ENCODE data around the gene SLC22A14.
"Not testable (repeated sequence)": the region's sequence is repeated elsewhere in the genome, so short reads cannot be mapped to it uniquely, and the experiment has no call there.

Gene SLC22A14

DNA sequence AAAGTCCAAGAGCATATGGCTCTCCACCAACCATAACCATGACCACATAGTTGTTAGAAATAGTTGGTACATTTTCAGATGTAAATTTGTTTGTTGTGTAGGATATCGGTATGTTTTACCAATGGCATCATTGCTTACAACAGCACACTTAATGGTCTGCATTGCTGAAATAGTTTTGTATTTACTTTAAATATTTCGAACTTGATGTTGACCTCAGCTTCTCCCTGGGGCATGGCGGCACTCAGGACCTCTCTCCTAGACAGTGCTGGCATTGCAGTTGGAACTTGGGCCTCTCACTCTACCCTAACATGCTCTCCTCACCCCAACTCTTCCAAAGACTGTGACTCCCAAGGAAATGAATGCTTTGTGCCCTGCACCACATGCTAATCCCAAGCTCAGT is 11.5 kb upstream of the SLC22A14 start:
- DNase-seq (ENCODE audit: low read depth), result no peak

- no peak for DNase-seq (ENCODE audit: low read depth)
Observed at GRCh38 chr3:38271553-38271952, 10.5 kb upstream of the SLC22A14 start.

DNA sequence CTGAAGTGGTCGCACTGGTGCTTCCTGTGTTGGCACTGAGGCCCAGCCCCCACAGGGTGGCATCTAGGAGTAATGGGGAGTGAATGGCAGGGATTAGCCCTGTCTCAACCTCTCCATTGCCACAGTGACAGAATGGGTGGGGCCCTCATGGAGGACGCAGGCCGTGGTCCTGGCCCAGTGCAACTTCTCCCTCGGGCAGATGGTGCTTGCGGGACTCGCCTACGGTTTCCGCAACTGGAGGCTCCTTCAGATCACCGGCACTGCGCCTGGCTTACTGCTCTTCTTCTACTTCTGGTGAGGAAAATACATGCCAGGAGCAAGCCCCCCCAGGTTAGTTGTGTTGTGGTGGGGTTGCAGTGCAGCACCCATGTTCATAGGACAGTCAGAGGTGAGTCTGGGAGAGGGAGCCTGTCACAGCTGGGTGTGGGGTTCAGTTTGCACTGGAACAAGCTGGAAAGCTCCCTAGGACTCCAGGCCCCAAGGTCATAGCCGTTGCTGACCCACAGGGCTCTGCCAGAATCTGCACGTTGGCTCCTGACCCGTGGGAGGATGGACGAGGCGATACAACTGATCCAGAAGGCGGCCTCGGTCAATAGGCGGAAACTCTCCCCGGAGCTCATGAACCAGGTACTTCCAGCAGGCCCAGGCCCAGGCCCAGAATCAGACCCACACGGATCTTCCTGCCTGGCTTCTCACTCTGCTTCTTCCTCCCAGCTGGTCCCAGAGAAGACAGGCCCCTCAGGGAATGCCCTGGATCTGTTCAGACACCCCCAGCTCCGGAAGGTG is 7.0 kb upstream of the SLC22A14 start:
- DNase-seq (ENCODE audit: low read depth), result no peak

DNA sequence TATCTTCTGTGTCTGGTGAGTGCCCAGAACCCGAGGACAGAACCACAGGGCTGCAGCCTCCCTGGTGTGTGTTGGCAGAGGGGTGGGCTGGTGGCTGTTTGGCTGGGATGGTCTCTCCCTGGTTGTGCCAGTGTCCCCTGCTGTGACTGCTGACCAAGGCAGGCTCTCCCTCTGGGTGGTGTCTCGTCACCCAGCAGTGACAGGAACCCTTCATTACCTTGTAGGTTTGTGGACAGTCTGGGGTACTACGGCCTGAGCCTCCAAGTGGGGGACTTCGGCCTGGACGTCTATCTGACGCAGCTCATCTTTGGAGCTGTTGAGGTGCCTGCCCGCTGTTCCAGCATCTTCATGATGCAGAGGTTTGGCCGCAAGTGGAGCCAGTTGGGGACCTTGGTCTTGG is 6.4 kb upstream of the SLC22A14 start:
- DNase-seq (ENCODE audit: low read depth), result no peak

- DNase-seq (ENCODE audit: low read depth), result no peak
Observed at GRCh38 chr3:38276081-38276916, 5.8 kb upstream of the SLC22A14 start.

DNA sequence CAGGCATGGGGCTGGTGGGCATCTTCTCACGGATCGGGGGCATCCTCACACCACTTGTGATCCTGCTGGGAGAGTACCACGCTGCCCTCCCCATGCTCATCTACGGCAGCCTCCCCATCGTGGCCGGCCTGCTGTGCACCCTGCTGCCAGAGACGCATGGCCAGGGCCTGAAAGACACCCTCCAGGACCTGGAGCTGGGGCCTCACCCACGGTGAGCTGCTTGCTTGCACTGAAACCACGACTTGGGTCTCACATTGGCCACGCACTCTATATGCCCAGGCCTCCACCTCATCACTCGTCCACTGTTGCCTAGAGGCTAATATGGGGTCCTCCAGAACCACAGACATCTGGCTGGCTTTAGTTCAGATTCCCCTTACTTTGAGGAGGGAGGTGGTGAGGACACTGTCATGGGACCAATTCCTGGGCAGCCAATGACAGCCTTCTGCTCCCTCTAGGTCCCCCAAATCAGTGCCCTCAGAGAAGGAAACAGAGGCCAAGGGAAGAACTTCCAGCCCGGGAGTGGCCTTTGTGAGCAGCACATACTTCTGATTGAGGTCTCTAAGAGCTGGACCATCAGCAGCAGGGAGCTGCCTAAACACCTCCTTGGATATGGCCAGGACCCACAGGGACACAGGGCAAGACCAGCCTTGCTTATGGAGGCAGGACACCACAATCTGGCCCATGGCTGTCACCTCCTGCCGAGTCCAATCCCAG is 5.0 kb upstream of the SLC22A14 start:
- DNase-seq (ENCODE audit: low read depth), result no peak

- no peak for DNase-seq (ENCODE audit: low read depth)
Observed at GRCh38 chr3:38278841-38279240, 3.3 kb upstream of the SLC22A14 start.

DNA sequence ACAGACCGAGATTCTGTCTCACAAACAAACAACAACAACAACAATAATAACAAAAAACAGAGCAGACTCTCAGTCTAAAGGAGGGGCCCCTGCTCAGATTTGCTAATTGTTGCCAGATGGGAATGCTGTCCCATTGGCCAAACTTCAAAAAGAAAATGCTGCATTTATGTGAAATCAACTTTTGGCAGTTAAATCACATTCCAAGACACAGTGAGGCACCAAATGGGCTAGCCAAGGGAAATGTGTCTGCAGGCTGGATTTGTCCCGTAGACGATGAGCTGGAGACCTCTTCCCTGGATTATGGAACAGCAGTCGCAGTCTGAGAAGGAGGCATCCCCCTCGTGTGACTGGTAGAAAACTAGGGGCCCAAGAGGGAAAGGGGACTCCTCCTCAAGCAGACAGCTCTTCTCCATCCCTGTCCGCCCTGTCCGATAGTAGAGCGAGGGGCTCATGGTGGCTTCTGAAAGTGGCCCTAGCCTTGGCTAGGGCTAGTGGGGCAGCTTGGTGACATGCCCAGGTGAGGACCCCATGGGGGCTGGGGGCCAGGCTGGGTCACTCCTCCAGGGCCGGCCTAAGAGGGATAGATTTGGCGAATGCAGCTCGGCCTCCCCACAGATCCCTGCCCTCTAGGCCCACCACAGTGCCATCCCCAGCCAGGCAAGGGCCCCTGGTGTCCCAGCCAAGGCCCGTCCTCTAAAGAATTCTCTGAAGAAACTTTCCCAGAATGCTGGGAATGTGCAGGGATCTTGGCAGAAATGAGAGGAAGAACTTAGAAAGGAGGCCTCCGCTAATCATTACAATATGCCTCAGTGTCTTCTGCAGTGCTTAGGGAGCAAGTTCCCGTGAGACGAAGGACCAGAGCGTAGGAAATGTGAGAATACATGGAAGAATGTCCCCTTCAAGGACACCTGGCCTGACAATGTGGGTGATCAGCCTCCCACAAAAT is 2.0 kb downstream of the SLC22A14 start:
- no peak for DNase-seq (ENCODE audit: low read depth)

GRCh38 chr3:38284756-38285150 is 2.7 kb downstream of the SLC22A14 start:
- no peak for DNase-seq (ENCODE audit: low read depth)

GRCh38 chr3:38289286-38290217 is 7.5 kb downstream of the SLC22A14 start:
- not testable (repeated sequence) for DNase-seq (ENCODE audit: low read depth)

DNA sequence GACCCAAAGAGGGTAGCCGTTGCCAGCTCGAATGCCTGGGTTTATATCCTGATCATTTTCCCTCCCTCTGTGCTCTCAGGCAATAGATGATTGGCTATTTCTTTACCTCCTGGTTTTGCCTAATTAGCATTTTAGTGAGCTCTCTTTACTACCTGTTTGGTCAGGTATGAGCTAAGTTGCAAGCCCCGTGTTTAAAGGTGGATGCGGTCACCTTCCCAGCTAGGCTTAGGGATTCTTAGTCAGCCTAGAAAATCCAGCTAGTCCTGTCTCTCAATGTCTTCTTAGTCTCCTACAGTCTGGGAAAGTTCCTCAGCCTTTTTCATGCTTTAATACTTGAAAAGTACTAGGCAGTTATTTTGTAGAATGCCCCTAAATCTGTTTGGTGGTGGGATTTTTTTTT is 15.0 kb downstream of the SLC22A14 start:
- DNase-seq (ENCODE audit: low read depth), result not testable (repeated sequence)

- DNase-seq (ENCODE audit: low read depth), result no peak
Observed at GRCh38 chr3:38297537-38297936, 15.4 kb downstream of the SLC22A14 start.

- no peak for DNase-seq (ENCODE audit: low read depth)
Observed at GRCh38 chr3:38297947-38298711, 16.0 kb downstream of the SLC22A14 start.

DNA sequence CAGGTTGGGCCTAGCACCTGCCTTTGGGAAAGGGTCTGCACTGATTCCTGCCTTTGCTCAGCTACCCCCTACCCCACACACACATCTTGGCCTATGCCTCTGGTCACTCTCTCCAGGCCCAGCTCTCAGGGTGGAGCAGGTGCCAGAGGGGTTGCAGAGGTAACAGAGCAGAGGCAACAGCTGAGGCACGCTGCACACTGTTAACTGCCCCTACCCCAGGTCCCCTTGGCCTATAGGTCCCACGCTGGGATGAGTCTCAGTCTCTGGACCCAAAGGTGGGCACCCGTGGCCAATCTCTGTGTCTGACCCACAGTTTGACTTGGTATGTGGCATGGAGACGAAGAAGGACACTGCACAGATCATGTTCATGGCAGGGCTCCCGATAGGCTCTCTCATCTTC is 24.8 kb downstream of the SLC22A14 start:
- DNase-seq (ENCODE audit: low read depth), result no peak

- no peak for DNase-seq (ENCODE audit: low read depth)
Observed at GRCh38 chr3:38307599-38307998, 25.5 kb downstream of the SLC22A14 start.

GRCh38 chr3:38308456-38308855 is 26.4 kb downstream of the SLC22A14 start:
- DNase-seq (ENCODE audit: low read depth), result no peak

GRCh38 chr3:38311476-38311875 is 29.4 kb downstream of the SLC22A14 start:
- no peak for DNase-seq (ENCODE audit: low read depth)

- DNase-seq (ENCODE audit: low read depth), result no peak
Observed at GRCh38 chr3:38311941-38312340, 29.8 kb downstream of the SLC22A14 start.

- DNase-seq (ENCODE audit: low read depth), result no peak
Observed at GRCh38 chr3:38312356-38312755, 30.3 kb downstream of the SLC22A14 start.

- no peak for DNase-seq (ENCODE audit: low read depth)
Observed at GRCh38 chr3:38313263-38313662, 31.2 kb downstream of the SLC22A14 start.
